AG10803 (cell line): Measurements from ENCODE around the gene ASXL3.

Source experiments
- DNase-seq: peaks from one replicate; pipeline ENCODE4 v3.0.0; 2010; ENCODE audit warnings: low read depth
- H3K4me3 ChIP-seq: 2 replicates; pipeline ENCODE4 v1.5.1; 2011; ENCODE audit warnings: mild to moderate bottlenecking, low read length, control low read depth
- TF ChIP-seq, protein P1 (sequence below): conservative IDR thresholded peaks from 2 replicates; pipeline ENCODE4 v1.5.1; 2011; ENCODE audit warnings: mild to moderate bottlenecking, low read length, control low read depth, inconsistent platforms

Gene ASXL3

DNA sequence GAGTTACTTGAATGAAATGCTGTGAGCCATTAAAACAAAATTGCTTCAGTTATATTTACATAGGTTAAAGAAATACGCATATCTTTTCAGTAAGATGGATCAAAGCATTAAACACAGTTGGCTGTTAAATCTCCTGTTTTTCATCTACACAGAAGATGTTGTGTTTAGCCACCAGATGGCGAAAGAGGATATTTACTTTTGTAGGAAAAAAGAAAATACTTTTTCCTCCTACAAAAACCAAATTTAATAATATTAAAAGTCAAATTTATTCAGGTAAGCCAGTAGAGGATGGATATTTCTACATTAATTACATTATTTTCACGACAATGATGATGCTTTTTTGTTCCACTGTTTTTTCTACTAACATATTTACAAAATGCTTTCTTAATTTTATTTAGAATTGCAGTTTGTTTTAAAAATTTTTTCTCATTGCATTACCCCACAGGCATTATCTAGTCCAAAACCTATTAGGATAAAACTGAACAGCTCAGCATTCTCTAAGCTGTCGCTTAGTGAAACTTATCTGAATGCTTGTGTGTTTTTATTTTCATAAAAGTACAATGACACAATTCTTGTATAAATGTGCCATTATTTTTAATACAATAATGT lies 173.7 kb downstream of the ASXL3 start:
- DNase-seq, result peak; percentile 30
- TF ChIP-seq, protein P1, sequence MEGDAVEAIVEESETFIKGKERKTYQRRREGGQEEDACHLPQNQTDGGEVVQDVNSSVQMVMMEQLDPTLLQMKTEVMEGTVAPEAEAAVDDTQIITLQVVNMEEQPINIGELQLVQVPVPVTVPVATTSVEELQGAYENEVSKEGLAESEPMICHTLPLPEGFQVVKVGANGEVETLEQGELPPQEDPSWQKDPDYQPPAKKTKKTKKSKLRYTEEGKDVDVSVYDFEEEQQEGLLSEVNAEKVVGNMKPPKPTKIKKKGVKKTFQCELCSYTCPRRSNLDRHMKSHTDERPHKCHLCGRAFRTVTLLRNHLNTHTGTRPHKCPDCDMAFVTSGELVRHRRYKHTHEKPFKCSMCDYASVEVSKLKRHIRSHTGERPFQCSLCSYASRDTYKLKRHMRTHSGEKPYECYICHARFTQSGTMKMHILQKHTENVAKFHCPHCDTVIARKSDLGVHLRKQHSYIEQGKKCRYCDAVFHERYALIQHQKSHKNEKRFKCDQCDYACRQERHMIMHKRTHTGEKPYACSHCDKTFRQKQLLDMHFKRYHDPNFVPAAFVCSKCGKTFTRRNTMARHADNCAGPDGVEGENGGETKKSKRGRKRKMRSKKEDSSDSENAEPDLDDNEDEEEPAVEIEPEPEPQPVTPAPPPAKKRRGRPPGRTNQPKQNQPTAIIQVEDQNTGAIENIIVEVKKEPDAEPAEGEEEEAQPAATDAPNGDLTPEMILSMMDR, result peak; percentile 70
- no peak overlapping the region for H3K4me3 ChIP-seq

DNA sequence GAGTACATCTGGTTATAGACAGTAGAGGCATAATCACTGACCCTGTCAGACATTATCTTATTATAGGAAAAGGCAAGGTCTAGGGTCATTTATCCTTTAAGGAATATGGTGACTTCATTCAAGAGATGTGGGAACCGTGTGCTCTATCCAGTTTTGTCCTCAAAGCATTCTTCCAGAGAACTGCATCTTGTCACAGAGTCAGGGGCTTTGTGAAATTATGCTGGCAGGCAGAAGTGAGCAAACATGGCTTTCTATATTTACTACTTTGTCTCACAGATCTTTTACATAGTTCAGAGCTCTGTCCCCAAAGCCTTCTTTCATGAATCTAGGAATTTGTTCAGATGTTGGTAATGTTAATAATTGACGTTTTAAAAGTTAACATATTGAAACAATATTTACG lies 177.4 kb downstream of the ASXL3 start:
- DNase-seq, result no peak
- no peak overlapping the region for H3K4me3 ChIP-seq
- TF ChIP-seq, protein P1, result no peak

DNA sequence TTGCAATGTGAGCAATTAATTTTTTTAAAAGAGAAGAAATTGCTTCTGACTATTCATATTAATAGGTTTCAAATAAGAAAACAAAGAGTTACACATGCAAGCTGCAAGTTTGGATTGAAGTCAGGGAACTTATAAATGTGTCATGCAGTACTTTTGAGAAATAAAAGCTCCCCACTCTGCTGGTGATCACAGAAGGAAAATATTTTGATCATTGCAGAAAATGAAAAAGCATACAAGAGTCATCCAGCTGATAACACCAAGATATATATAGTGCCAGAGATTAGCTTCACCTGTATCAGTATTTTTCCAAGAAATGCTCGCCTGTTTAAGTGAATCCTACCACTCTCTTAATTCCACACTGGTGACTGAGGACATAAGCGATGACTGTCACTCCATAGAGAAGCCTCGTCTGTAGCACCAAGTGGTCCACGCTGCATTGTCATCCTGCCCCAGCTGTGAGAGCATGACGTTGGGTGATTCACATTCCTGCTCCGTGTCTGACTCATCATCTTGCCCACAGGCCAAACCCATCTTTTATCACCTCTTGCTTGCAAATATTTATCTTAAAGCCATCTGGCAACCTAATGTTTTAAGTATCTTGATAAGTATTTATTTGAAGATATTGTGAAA lies 178.0 kb downstream of the ASXL3 start:
- DNase-seq, result peak; percentile 83
- TF ChIP-seq, protein P1, result no peak

DNA sequence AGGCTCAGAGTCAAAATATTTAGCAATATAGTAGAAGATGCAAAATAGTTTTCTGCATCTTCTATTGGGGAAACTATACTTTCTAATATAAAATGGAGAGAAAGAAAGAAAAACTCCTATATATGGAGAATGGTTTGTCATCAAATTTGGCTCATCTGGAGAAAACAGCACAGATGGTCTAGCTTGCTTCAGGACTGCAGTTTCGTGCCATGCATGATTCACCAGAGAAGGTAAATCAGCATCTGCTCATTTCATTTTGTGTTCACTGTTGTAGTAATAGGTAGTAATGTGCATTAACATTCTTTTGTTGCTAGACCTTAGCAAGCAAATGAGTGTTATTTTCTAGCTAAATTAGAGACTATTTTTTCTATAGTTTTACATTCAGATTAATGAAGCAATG lies 179.0 kb downstream of the ASXL3 start:
- TF ChIP-seq, protein P1, result no peak
- H3K4me3 ChIP-seq, result no peak overlapping the region
- DNase-seq, result peak; percentile 42

More for the DNA sequence above, 178.0 kb downstream of the ASXL3 start:
- H3K4me3 ChIP-seq, result no peak overlapping the region

- no peak overlapping the region for H3K4me3 ChIP-seq
- TF ChIP-seq, protein P1, result peak; percentile 51
- DNase-seq, result peak; percentile 23
Measured at GRCh38 chr18:33761363-33761762, 183.3 kb downstream of the ASXL3 start.

DNA sequence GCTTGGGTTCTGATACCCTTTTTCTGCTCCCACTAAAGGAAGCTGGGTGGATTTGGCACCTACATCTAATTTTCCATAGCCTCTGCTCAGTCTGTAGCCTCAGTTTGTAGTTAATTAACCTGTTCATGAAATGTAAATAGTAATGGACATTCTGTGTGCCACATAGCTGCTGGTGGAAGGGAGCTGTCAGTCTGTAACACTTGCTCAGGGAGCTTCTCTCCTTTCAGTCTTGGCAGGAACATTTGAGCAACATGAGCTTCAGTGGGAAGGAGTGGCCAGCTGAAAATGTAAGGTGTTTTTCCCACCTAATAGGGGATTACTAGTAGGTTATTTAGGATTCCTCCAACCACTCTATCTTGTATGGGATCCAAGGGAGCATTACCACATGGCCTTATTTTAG lies 203.4 kb downstream of the ASXL3 start:
- TF ChIP-seq, protein P1, result no peak
- no peak overlapping the region for H3K4me3 ChIP-seq
- no peak for DNase-seq
